HG03469 (cell line): Measurements from ENCODE around the gene SLC35A4.

Experiments used
- ATAC-seq: cut with Tn5 transposase; IDR thresholded peaks from one replicate; pipeline ENCODE4 v1.9.1; 2021; ENCODE audit warnings: mild to moderate bottlenecking, moderate library complexity, moderate number of reproducible peaks; ENCODE audit not compliant: unreplicated experiment

Gene SLC35A4, protein sequence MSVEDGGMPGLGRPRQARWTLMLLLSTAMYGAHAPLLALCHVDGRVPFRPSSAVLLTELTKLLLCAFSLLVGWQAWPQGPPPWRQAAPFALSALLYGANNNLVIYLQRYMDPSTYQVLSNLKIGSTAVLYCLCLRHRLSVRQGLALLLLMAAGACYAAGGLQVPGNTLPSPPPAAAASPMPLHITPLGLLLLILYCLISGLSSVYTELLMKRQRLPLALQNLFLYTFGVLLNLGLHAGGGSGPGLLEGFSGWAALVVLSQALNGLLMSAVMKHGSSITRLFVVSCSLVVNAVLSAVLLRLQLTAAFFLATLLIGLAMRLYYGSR

DNA sequence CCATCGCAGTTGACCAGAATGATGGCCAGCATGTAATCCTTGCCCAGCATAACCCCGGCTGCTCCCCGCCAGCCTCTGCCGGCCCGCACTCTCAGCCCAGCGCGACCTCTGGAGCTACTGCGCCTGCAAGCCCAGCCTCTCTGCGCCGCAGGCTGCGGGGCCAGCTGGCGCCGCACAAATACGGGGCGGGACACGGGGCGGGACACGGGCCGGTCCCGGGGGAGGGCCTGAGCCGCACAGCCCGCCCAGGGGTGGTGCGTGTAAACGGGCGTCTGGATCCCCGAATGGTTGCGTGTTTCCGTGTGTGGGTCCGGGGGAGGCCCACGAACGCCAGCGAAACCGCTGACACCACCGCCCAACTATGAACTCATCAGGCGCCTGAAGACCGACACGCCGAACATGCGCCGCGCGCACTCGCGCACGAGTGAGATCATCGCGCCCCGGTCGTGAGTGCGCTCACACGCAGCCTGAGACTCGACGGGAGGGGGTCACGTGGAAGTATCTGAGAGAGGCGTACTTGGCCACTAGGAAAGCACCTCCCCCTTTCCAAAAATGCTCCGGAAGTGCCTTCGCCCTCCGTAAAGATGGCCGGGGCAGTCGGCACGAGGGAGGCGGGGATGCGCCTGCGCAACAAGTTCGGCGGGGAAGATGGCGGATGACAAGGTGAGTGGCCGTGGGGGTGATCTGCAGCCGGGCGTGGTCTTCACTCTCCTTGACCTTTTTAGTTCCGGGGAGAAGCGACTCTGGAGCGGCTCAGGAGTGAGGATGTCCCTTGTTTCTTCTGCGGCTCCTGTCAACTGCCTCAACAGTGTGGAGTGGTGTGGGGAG, at the start of gene SLC35A4, which contains the start of gene APBB3:
SLC35A4 (plus strand) TSS at position 633 of the 828 bp plus-strand sequence. CDS start 2,342 bp downstream, outside the sequence.
APBB3 (minus strand) TSS at position 403 of the 828 bp plus-strand sequence; CDS start at position 50, 353 bp downstream.
- ATAC-seq: peak; percentile 78

DNA sequence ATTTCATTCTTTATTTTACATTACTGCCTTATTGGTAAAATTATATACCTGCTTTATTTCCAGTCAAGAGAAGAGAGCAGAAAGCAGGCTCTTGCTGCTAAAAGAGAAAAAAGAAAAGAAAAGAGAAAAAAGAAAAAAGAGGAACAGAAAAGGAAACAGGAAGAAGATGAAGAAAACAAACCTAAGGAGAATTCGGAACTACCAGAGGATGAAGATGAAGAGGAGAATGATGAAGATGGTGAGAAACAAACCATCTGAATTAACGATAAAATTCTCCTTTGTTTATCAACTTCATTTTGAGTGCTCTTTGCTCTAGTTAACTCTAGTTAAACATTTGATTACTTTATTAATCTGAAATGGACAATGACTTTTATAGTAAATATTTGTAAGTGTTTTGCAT, 40.6 kb upstream of the SLC35A4 start:
- ATAC-seq: no peak

- no peak for ATAC-seq
Observed at GRCh38 chr5:140540227-140540626, 24.4 kb upstream of the SLC35A4 start.

DNA sequence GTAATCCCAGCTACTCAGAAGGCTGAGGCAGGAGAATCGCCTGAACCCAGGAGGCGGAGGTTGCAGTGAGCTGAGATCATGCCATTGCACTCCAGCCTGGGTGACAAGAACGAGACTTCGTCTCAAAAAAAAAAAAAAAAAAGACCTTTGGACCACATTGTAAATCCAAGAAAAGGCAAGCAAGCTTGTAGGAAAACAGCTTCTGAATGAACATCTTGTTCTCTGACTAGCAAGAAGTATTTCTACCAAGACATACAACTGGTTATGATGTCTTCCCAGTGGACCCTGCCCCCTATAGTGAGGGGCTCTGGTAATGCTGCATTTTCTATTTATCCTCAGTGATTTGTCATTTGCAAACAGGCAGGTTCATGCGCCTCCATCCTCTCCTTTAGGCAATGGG, 21.7 kb upstream of the SLC35A4 start:
- no peak for ATAC-seq

- no peak for ATAC-seq
Observed at GRCh38 chr5:140544986-140545385, 19.6 kb upstream of the SLC35A4 start.

DNA sequence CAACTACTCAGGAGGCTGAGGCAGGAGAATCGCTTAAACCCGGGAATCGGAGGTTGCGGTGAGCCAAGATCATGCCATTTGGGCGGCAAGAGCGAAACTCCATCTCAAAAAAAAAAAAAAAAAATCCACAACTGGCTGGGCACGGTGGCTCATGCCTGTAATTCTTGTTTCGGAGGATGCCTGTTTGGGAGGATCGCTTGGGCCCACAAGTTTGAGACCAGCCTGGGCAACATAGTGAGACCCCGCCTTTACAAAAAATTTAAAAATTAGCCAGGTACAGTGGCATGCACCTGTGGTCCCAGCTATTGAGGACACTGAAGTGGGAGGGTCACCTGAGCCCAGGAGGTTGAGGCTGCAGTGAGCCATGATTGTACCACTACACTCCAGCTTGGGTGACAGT, 19.0 kb upstream of the SLC35A4 start:
- no peak for ATAC-seq

GRCh38 chr5:140546851-140547507, 17.6 kb upstream of the SLC35A4 start:
- no peak for ATAC-seq

DNA sequence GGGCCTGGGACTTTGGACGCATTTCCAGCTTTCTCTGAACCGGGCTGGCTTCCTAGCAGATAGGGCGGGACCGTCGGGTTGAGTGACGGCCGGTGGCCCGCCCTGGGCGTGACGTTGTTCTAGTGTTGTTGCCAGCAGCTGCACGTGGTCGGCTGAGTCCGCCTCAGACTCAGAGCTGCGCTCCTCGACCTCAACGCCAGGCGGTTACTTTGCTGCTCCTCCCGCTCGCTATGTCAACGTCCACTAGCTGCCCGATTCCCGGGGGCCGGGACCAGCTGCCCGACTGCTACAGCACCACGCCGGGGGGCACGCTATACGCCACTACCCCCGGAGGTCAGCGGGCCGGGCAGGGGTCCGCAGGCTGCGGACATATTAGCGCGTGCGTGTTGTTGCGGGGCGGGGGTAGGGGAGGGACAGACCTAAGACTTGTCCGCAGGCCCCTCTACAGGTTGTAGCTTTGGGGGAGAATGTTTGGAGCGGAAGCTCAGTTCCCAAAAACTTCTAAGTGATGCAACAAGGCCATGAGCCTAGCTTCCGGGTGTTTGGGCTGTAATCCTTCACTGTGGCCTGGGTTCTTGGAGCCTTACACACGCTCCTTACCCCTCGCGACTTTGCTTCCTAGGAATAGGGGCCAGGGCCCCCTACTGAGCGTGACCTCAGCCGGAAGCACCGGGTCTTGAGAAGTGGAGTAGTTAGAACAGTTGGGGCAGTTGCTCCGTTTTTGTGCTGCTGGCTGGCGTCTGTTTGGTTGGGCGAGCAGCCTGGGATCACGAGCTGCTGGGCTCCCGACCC, 16.9 kb upstream of the SLC35A4 start, which contains the start of gene EIF4EBP3:
EIF4EBP3 (plus strand) TSS at position 155 of the 792 bp plus-strand sequence; CDS start at position 231, 76 bp downstream.
- peak; percentile 96 for ATAC-seq

- ATAC-seq: no peak
Observed at GRCh38 chr5:140548300-140548688, 16.3 kb upstream of the SLC35A4 start.

DNA sequence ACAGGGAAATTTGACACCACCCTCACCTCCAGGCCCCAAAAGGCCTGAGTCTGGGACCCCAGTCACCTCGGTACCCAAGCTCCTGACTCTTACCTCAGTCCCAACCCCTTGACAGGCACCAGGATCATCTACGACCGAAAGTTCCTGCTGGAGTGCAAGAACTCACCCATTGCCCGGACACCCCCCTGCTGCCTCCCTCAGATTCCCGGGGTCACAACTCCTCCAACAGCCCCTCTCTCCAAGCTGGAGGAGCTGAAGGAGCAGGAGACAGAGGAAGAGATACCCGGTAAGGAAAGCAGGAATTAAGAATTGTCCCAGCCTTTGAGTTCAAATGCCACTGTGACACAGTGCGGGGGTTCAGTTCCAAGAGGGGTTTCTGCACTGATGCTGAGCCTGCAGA, 15.8 kb upstream of the SLC35A4 start:
- no peak for ATAC-seq

DNA sequence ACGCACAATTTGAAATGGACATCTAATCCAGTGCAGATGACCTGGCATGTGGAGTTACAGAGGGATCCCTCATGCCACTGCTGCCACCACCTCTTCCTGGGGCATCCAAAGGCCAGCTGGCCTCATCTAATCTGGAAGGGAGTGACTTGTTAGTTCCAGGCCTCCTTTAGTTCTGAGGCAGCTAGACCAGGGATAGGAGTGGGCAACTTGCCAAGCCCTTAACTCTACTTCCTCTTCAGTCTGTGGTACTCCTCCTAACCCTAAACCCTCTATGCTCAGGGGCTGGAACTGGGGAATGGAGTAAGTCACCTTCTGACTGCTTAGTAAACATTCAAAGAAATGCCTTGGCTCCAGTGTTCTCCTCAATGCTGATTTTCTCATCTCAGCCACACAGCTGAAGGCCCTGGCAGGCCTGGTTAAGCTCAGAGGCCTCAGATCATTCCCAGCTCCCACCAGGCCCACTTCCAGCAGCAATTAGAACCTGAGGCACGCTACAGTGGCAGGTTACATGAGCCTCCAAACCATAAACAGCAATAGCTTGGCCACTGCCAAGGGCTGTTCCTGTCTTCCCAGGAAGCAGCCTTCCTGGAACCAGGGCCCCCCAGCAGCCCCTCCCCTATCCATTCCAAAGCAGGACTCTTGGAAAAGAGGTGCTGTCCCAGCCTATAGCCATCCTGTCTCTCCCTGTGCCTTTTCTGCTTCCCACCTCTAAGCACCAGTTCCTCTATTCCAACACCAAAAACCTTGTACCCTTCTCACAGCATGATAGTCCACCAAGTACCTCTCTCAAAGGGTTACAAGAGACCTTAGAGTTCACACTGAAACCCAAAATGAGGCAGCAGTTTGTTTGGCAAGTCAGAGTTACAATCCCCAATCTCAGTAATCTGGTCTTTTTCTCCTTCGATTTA, 15.1 kb upstream of the SLC35A4 start:
- no peak for ATAC-seq

GRCh38 chr5:140550147-140551079, 14.2 kb upstream of the SLC35A4 start:
- no peak for ATAC-seq

GRCh38 chr5:140551872-140552271, 12.8 kb upstream of the SLC35A4 start:
- ATAC-seq: no peak

DNA sequence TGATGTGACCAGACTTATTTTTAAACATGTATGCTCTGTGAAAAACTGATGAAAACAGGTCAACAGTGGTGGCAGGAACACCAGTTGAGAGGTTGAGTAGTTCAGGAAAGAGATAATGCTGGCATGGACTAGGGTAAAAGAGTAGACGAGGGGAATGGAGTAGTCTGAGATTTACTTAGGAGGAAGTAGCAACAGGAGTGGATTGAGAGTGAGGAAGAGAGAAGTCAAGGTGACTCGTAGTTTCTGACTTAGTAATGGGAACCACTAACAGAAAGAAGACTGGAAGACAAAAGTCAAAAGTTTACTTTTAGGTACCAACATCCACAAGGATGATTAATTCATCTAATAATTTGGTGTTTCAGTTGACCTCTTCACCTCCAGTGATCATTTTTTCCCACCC, 11.0 kb upstream of the SLC35A4 start:
- no peak for ATAC-seq

DNA sequence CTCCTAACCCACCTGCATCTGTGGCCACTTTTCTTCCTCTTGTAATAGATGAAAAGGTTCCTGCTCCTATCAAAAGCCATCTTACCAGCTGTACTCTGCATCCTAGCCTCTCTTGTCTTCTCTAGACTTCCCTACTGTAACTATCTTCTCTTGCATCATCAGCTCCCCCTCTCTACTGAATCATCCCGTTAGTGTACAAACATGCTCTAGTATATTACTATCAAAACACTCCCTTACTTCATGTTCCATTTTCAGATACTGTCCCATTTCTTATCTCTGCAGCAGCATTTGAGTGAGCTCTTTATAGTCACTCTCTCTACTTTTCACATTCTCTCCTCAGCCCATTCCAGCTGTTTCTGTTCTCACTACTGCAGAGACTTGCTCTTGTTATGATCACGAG, 10.2 kb upstream of the SLC35A4 start:
- no peak for ATAC-seq

GRCh38 chr5:140555747-140556312, 8.8 kb upstream of the SLC35A4 start:
- ATAC-seq: no peak

- ATAC-seq: no peak
Observed at GRCh38 chr5:140556438-140556837, 8.2 kb upstream of the SLC35A4 start.
